Fibroblast of lung (primary cell): ENCODE measurements around the gene ATP11A. TPM values are rescaled to one million over a fixed set of nuclear protein-coding genes. Genes with fewer than 3 reads are reported as not detected.

Experiments used
- DNase-seq, 2 donors: peaks; one replicate each; pipeline versions ENCODE4 v3.0.0 to v3.0.0-alpha.2; 2010; ENCODE audit warnings: low read depth in 2 of 2
- H2AFZ ChIP-seq: 2 replicates; pipeline ENCODE4 v1.5.1; 2012; ENCODE audit warnings: low read length, control low read depth, inconsistent platforms
- H3K27ac ChIP-seq: 2 replicates; pipeline ENCODE4 v1.5.1; 2011; ENCODE audit warnings: low read length, control low read depth; ENCODE audit not compliant: insufficient read depth
- H3K27me3 ChIP-seq: 2 replicates; pipeline ENCODE4 v1.5.1; 2011; ENCODE audit warnings: mild to moderate bottlenecking, low read length; ENCODE audit not compliant: control insufficient read depth, insufficient read depth
- H3K36me3 ChIP-seq: 2 replicates; pipeline ENCODE4 v1.5.1; 2011; ENCODE audit warnings: low read length; ENCODE audit not compliant: control insufficient read depth, insufficient read depth
- H3K4me1 ChIP-seq: 2 replicates; pipeline ENCODE4 v1.5.1; 2011; ENCODE audit warnings: low read length; ENCODE audit not compliant: control insufficient read depth, insufficient read depth; ENCODE audit errors: extremely low read depth
- H3K4me2 ChIP-seq: 2 replicates; pipeline ENCODE4 v1.5.1; 2011; ENCODE audit warnings: low read length, control low read depth; ENCODE audit not compliant: insufficient read depth; ENCODE audit errors: extremely low read depth
- H3K4me3 ChIP-seq, 4 experiments: fragments of 200-600 bp in 1 of 4; sonication (generic) in 1 of 4; replicated peaks in 1 of 4; 2 replicates each; pipeline ENCODE4 v1.5.1; 2011 to 2016; ENCODE audit warnings: low read length in 4 of 4, low read depth in 3 of 4, mild to moderate bottlenecking in 3 of 4, control low read depth in 2 of 4, inconsistent platforms in 1 of 4, mixed read lengths in 1 of 4; ENCODE audit not compliant: insufficient read depth in 1 of 4; ENCODE audit errors: control extremely low read depth in 1 of 4
- H3K79me2 ChIP-seq: 2 replicates; pipeline ENCODE4 v1.5.1; 2012; ENCODE audit warnings: mild to moderate bottlenecking, low read length, inconsistent platforms; ENCODE audit not compliant: control insufficient read depth, insufficient read depth
- H3K9ac ChIP-seq: 2 replicates; pipeline ENCODE4 v1.5.1; 2011; ENCODE audit warnings: mild to moderate bottlenecking, low read length, control low read depth; ENCODE audit not compliant: insufficient read depth
- H3K9me3 ChIP-seq: 2 replicates; pipeline ENCODE4 v1.5.1; 2012; ENCODE audit warnings: low read depth, low read length; ENCODE audit not compliant: control insufficient read depth, insufficient read depth
- H4K20me1 ChIP-seq: 2 replicates; pipeline ENCODE4 v1.5.1; 2011; ENCODE audit warnings: low read length; ENCODE audit not compliant: control insufficient read depth, insufficient read depth; ENCODE audit errors: extremely low read depth
- EZH2 ChIP-seq: IDR thresholded peaks from 2 replicates; pipeline ENCODE4 v1.5.1; 2012; ENCODE audit warnings: low read length, control low read depth, mild to moderate bottlenecking; ENCODE audit errors: missing control alignments
- polyA plus RNA-seq, 2 donors: library from polyadenylated mRNA; depleted of rRNA in 1 of 2; stranded (reverse) in 1 of 2; unstranded in 1 of 2; fragments of >200 nt; gene quantifications; 2 replicates each; pipeline ENCODE4 v1.2.1, GENCODE V29; 2011 to 2012; ENCODE audit warnings: missing spikeins in 1 of 2
- total RNA-seq: library from RNA; depleted of rRNA; stranded (reverse); fragments of >200 nt; gene quantifications from 2 replicates; pipeline ENCODE4 v1.2.1, GENCODE V29; 2014
- TF ChIP-seq, protein P1 (sequence below), 2 donors: IDR thresholded peaks in 1 of 2; conservative IDR thresholded peaks in 1 of 2; 1 replicate in 1 of 2; 2 replicates in 1 of 2; pipeline ENCODE4 v1.5.1; 2011 to 2012; ENCODE audit warnings: low read length in 2 of 2, control low read depth in 1 of 2, inconsistent platforms in 1 of 2, low read depth in 1 of 2, mild to moderate bottlenecking in 1 of 2

ATP11A gene
- total and polyA plus RNA-seq, 2 donors (not counting 1 experiment from before 2014, with no cell fraction given) = 2.3 to 7.8 TPM

GRCh38 chr13:112844411-112844810 is 154.6 kb downstream of the ATP11A start:
- no peak overlapping the region for H3K4me3 ChIP-seq
- H3K27ac ChIP-seq = no peak overlapping the region
- H3K27me3 ChIP-seq = no peaks in the 10 kb centered on the region
- H3K79me2 ChIP-seq = no peaks in the 10 kb centered on the region
- no peak for DNase-seq
- no peaks in the 10 kb centered on the region for H3K4me1 ChIP-seq
- no peaks in the 10 kb centered on the region for H3K9me3 ChIP-seq
- no peak overlapping the region for H3K9ac ChIP-seq
- no peak overlapping the region for H3K4me2 ChIP-seq
- TF ChIP-seq, protein P1, sequence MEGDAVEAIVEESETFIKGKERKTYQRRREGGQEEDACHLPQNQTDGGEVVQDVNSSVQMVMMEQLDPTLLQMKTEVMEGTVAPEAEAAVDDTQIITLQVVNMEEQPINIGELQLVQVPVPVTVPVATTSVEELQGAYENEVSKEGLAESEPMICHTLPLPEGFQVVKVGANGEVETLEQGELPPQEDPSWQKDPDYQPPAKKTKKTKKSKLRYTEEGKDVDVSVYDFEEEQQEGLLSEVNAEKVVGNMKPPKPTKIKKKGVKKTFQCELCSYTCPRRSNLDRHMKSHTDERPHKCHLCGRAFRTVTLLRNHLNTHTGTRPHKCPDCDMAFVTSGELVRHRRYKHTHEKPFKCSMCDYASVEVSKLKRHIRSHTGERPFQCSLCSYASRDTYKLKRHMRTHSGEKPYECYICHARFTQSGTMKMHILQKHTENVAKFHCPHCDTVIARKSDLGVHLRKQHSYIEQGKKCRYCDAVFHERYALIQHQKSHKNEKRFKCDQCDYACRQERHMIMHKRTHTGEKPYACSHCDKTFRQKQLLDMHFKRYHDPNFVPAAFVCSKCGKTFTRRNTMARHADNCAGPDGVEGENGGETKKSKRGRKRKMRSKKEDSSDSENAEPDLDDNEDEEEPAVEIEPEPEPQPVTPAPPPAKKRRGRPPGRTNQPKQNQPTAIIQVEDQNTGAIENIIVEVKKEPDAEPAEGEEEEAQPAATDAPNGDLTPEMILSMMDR (conservative IDR thresholded peaks at IDR 0.05 in 1 of 2, IDR thresholded peaks at IDR 0.05 in 1 of 2; ENCODE audit: low read depth in 1 of 2, low read length in 2 of 2) = no peak
- TF ChIP-seq EZH2 = no peak
- H3K36me3 ChIP-seq = no peaks in the 10 kb centered on the region
- no peak overlapping the region for H2AFZ ChIP-seq
- no peaks in the 10 kb centered on the region for H4K20me1 ChIP-seq

- Histone ChIP-seq H4K20me1 (no peaks in the 10 kb centered on the region), H3K9ac (no peak overlapping the region), H3K4me1 (no peaks in the 10 kb centered on the region), H2AFZ (no peak overlapping the region), H3K36me3 (no peaks in the 10 kb centered on the region), H3K4me2 (no peak overlapping the region), H3K79me2 (no peaks in the 10 kb centered on the region), H3K9me3 (no peaks in the 10 kb centered on the region), H3K27ac (no peak overlapping the region), H3K4me3 (no peak overlapping the region), H3K27me3 (no peaks in the 10 kb centered on the region)
- no peak for TF ChIP-seq EZH2
- TF ChIP-seq, protein P1 (conservative IDR thresholded peaks at IDR 0.05 in 1 of 2, IDR thresholded peaks at IDR 0.05 in 1 of 2; ENCODE audit: low read depth in 1 of 2, low read length in 2 of 2) = no peak
- DNase-seq = no peak
Measured at GRCh38 chr13:112844879-112845278, 155.0 kb downstream of the ATP11A start.

DNA sequence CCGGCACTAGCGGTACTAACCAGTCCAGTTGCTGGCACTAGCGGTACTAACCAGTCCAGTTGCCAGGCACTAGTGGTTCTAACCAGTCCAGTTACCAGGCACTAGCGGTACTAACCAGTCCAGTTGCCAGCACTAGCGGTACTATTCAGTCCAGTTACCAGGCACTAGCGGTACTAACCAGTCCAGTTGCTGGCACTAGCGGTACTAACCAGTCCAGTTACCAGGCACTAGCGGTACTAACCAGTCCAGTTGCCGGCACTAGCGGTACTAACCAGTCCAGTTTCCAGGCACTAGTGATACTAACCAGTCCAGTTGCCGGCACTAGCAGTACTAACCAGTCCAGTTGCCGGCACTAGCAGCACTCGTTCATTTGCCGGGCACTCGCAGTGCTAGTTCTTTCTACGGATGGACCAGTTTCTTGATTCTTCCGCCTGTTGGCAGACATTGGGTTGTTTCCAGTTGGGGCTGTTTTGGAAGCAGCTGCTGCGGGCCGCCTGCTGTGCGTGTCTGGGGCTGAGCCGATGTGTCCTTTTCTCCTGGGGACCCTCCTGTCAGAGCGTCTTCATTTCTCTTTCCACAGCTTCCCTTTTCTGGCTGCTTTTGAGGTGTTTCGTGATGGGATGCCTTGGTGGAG is 155.8 kb downstream of the ATP11A start:
- Histone ChIP-seq H3K4me2 (no peak overlapping the region), H3K79me2 (no peaks in the 10 kb centered on the region), H3K4me3 (no peak overlapping the region), H3K27me3 (no peaks in the 10 kb centered on the region), H3K36me3 (no peaks in the 10 kb centered on the region), H3K9me3 (no peaks in the 10 kb centered on the region), H3K9ac (no peak overlapping the region), H4K20me1 (no peaks in the 10 kb centered on the region), H3K27ac (no peak overlapping the region), H2AFZ (no peak overlapping the region), H3K4me1 (no peaks in the 10 kb centered on the region)
- no peak for TF ChIP-seq EZH2
- TF ChIP-seq, protein P1 (conservative IDR thresholded peaks at IDR 0.05 in 1 of 2, IDR thresholded peaks at IDR 0.05 in 1 of 2; ENCODE audit: low read depth in 1 of 2, low read length in 2 of 2) = no peak
- DNase-seq = no peak
